Stimulated activated naive CD4-positive, alpha-beta T cell treated with Interleukin-2 at 50 U/mL for 16 hours (primary cell): ENCODE data around the gene SELENOI.
"Not testable (repeated sequence)": the region's sequence is repeated elsewhere in the genome, so short reads cannot be mapped to it uniquely, and the experiment has no call there.

Source experiments
- DNase-seq: peaks from one replicate; lab custom pipeline; 2025; lab: John Stamatoyannopoulos, UW

SELENOI gene, protein sequence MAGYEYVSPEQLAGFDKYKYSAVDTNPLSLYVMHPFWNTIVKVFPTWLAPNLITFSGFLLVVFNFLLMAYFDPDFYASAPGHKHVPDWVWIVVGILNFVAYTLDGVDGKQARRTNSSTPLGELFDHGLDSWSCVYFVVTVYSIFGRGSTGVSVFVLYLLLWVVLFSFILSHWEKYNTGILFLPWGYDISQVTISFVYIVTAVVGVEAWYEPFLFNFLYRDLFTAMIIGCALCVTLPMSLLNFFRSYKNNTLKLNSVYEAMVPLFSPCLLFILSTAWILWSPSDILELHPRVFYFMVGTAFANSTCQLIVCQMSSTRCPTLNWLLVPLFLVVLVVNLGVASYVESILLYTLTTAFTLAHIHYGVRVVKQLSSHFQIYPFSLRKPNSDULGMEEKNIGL

GRCh38 chr2:26345545-26346453 is at the start of gene SELENOI:
TSS of gene SELENOI (plus strand) at chr2:26346143. CDS start at chr2:26346233, 90 bp downstream.
- peak; percentile 97 for DNase-seq

DNA sequence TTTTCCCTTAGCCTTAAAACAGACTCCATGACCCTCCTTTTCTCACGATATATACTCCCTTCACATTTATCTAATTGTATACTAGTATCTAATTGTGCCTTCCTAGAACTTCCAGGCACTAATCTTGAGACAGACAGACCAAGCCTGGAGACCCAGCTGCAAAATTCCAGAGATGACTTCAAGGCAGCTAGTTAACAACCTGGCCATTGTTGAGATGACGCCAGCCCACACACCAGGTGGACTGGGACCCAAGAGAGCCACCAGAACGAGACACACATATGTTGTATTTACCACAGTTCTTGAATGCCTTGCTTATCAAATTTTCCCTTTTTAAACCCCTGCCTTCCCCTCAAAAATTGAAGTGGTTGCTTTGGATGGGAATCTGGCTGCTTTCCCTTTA is 48.9 kb upstream of the SELENOI start:
- no peak for DNase-seq

DNA sequence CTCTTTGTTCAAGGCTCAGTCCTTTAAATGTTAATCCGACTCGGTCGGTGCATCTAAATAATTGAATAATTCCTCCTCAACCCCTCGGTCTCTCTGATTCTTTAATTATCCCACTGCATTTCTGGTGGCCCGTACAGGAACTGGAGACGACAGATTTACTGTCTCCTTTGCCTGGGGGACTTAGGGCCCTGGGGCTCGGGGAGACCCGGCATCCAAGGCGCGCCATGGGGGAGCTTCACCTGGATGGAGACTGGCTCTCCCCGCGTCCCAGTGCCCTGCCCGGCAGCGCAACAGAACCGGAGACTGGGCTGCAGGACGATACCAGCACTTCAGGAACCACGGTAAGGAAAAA is 47.7 kb upstream of the SELENOI start:
- no peak for DNase-seq

DNA sequence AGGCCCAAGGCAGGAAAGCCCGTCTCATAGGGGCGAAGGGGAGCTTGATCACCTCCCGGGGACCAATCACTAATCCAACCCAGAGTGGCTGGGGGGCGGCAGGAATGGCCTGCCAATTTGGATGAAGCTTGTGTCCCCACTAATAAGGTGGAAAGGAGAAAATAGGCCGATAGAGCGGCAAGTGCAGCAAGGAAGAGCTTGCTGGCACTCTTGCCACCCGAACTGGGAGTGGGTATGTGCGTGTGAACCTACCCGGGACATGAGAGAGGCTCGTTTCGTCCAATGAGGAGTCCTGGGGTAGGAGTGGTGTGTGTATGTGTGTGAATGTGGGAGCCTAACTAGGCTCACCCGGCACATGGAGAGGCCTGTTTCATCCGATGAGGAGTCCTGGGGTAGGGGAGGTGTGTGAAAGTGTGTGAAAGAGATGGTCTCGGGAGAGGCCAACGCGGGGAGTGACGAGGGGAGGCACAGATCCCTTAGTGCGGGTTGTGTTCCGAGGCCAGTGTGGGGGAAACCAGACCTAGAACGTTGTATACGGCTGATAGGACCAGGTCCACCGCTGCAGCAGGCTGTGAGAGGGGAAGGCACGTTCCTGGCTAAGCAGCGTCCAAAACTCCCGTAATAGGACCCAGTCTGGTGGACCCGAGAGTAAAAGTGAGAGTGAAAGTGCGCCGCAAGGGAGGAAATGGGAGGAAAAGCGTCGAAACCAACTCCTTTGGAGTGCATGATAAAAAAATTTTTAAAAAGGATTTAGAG is 47.1 kb upstream of the SELENOI start:
- no peak for DNase-seq

DNA sequence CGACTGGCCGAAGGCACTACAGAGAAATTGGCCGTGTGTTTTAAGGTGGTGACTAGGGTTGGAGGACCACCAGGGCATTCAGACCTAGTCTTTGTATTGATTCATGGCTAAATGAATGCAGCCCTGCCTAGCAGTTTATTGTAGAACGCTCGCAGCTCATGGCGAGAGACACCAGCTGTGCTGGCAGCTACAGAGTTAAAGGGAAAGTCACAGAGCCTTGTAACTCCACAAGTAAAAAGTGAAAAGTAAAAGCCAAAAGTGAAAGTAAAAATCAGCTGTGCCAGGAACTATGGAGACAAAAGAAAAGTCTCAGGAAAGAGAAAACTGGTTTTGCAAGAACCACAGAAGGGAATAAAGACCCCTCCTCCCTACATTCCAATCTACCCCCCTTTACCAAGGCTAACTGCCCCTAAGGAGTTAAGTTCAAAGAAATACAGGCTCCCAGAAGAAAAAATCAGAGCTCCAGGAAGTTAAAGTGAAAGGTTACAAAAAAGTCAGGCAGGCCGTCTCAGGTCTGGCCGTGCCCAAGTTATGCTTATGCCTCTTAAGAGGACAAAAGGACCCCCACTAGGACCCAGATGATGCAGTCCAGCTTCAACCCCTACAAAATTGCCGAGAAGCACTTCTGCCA is 46.4 kb upstream of the SELENOI start:
- DNase-seq: no peak

- DNase-seq: no peak
Observed at GRCh38 chr2:26300234-26300925, 45.6 kb upstream of the SELENOI start.

- no peak for DNase-seq
Observed at GRCh38 chr2:26302846-26303245, 43.1 kb upstream of the SELENOI start.

- not testable (repeated sequence) for DNase-seq
Observed at GRCh38 chr2:26305094-26305493, 40.8 kb upstream of the SELENOI start.

GRCh38 chr2:26305540-26305939 is 40.4 kb upstream of the SELENOI start:
- DNase-seq: no peak

DNA sequence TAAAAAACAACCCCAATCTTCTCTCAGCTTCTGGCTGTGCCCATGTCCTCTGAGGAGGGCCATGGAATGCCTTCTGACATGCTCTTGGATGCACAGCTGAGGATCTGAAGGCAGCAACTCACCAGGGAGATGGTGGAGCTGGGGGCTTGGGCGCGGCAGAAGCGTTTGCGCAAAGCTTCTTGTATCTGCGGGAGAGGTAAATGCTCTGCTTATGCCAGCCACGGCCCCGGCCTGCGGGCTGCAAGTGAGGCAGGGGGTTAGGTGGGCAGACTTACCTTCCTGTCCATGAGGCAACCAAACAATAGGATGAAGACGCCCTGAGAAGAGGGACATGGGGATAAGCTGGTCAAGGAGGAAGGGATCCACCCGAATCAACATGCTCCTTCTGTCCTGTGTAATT is 36.0 kb upstream of the SELENOI start:
- no peak for DNase-seq

GRCh38 chr2:26312471-26312870 is 33.5 kb upstream of the SELENOI start:
- no peak for DNase-seq

DNA sequence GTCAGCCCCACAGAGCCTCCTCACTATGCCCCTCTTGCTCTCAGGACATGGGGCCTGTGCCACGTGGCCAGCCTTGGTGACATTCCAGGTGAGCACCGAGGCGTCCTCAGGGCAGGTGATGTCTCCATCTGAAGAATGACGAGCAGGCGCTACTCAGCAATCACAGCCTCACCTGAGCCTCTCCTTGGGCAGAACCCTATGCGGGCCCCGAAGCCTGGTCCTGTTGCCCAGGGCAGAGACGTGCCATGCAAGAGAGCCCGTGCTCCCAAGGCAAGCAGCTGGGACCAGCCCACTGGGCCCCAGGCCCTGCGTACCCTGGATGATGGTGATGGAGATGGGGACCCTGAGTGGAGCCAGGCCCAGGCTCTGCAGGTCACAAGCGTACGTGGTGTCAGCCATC is 32.5 kb upstream of the SELENOI start:
- no peak for DNase-seq

- DNase-seq: no peak
Observed at GRCh38 chr2:26314243-26314642, 31.7 kb upstream of the SELENOI start.

GRCh38 chr2:26316041-26316440 is 29.9 kb upstream of the SELENOI start:
- DNase-seq: no peak

DNA sequence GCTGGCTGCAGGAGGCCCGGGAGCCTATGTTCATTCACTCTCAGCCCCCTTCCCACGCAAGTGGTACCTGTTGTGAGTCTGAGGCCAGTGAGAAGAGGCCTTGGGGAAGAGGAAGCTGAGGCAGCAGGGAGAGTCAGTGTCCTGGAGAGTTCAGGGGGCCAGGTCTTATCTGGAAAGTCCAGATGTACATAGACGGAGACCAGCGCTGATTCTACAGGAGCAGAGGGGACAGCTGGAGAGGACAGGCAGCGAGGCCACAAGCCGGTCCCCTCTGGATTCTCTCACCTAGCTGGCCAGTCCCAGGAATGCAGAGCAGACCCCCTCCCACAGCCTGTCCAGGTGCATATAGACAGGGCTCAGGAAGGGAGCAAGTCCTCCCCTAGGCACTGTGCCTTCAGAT is 29.1 kb upstream of the SELENOI start:
- no peak for DNase-seq

DNA sequence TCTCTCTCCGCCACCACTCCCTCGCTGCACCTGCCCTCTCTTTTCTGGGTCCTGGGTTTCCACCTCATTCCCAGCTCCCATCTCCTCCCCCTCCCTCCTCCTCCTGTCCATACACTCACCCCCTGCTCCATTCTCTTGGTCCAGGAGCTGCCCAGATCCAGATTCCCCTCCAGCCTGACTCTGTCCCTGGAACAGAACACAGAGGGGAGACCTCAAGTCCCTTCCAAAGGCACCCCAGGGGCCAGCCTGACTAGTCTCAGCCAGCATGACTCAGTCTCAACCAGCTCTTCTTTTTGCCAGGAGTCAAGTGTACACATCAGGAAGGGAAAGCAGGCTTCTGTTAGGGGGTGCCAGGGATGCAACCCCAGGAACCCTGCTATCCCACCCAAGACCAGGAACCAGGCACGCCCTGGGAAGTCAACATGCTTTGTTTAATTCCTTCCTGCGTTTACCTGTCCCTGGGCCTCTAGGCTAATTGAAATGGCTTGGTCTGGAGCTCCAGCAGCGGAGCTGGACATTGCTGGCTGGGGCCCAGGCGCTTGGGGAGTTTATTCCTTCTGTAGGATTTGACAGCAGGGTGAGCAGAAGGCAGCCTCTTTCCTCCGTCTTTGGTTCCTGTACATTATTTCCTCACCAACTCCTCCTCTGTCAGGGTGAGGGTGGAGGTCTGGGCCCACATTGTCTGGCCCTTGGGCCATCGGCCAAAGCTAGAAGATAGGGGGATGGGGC is 28.4 kb upstream of the SELENOI start:
- no peak for DNase-seq

- no peak for DNase-seq
Observed at GRCh38 chr2:26318950-26319349, 27.0 kb upstream of the SELENOI start.

GRCh38 chr2:26324479-26324878 is 21.5 kb upstream of the SELENOI start:
- DNase-seq: not testable (repeated sequence)

- DNase-seq: no peak
Observed at GRCh38 chr2:26324903-26325302, 21.0 kb upstream of the SELENOI start.

DNA sequence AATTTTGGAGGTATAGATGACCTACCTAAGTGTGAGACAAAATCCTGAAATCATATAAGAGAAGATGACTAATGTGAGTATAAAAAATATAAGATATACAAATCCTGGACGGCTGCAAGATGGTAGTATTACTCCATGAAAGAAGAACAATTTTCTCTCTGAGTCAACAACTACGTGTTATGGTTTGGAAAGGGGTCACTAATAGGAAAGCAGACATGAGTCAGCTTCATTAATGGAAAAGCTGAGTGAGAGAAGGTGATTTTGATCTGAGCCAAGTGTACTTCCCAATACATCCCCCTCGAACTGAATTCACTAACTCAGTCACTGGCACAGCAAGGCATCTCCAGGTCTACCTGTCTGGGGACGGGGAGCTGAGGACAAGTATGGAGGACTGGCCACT is 20.1 kb upstream of the SELENOI start:
- DNase-seq: no peak

- no peak for DNase-seq
Observed at GRCh38 chr2:26326514-26326913, 19.4 kb upstream of the SELENOI start.
